HG03097 (cell line): ENCODE data around the gene NMT2.

Experiments used
- ATAC-seq: cut with Tn5 transposase; IDR thresholded peaks from one replicate; pipeline ENCODE4 v1.9.1; 2021; ENCODE audit not compliant: unreplicated experiment, low FRiP score

NMT2 gene

DNA sequence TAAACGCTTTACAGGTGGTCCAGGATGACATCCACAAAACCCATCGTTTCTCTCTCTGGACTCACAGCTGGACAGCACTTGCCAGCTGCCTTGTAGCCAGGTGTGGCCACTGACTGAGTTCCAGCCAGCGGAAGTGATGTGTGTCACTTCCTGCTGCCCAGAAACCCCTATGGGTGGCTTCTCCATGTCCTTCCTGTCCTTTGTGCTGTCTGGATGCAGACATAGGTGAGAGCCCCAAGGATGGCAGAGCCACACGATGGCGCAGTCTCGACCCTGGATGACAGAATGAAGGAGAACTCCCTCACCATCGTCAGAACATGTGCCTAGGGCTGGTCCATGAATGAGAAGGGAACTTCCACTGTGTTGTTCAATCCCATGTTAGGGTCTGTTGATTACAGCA, 22.1 kb downstream of the NMT2 start:
- ATAC-seq = no peak

DNA sequence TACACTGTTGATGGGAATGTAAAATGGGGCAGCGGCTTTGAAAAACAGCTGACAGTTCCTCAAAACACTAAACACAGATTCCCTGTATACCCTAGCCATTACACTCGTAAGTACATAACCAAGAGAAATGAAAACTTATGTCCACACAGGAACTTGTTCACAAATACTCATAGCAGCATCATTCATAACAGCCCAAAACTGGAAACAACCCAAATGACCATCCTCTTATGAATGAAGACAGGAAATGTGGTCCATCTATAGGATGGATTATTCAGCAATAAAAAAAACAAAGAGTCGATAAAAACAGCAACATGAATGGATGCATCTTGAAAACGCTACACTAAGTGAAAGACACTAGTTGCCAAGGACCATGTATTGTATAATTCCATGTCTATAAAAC, 23.7 kb downstream of the NMT2 start:
- ATAC-seq = no peak

- ATAC-seq = peak; percentile 72
Observed at GRCh38 chr10:15141136-15142054, 27.1 kb downstream of the NMT2 start.

GRCh38 chr10:15140698-15141097, 27.8 kb downstream of the NMT2 start:
- ATAC-seq = no peak

DNA sequence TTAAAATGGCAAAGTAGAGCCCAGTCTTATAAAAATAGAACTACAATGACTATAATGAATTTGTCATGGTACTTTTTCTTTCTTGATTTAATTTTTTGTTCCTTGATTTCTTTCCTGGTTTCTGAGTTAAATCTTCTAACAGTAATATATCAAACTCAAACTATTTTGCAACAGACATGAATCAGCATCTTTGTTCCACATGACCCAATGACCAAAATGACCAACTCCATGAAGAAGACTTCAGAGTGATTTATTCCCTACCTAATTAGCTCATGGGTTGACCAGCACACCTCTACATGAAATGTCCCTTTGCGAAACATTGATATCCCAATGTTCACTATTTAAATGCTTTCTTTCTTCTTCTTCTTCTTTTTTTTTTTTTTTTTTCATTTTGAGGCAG, 30.9 kb downstream of the NMT2 start:
- no peak for ATAC-seq

DNA sequence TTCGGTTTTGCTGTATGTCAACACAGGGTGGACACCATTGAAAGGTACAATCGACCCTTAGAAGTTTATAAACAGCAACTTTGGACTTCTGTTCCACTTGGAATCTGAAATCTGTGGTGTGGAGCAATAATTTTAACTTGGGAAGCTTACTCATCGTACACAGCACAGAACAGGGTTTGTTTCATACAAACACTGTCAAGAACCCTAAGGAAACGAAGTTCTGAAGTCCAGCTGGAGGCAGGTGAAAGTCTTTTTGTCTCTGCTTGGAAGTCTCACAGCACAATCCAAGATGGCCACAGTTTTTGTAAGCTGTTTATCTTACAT, 31.5 kb downstream of the NMT2 start:
- ATAC-seq = no peak

- no peak for ATAC-seq
Observed at GRCh38 chr10:15136129-15137035, 32.1 kb downstream of the NMT2 start.

DNA sequence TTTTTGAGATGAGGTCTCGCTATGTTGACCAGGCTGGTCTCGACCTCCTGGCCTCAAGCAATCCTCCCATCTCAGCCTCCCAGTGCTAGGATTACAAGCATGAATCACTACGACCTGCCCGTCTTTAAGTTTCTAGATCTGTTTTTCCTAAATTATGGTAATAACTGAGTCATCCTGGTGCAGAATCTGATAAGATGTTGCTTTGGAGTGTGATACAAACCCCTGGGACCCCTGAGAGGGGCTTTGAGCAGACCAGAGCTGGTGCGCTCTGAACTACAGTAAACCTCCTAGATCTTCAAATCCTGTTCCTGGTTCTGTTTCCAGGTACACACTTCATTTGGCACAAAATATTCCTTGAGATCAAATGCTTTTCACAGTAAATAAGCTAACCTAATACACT, 37.2 kb downstream of the NMT2 start:
- ATAC-seq = no peak

DNA sequence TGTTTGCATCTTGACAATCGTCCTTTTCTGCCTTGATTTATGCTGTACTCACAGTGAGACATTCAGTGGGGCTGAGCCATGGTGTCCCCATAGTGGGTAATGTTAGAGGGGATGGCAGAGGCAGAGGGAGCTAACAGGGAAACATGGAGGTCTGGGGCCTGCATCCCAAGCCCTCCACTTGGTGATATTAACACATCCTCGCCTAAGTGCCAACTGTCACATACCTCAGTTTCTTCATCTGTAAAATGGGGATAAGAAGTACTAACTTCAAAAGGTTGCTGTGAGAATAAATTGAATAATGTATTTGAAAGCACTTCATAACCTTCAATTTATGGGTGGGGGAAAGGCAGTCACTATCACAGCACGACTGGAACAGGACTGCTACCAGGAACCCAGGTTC, 43.6 kb downstream of the NMT2 start:
- ATAC-seq = no peak

DNA sequence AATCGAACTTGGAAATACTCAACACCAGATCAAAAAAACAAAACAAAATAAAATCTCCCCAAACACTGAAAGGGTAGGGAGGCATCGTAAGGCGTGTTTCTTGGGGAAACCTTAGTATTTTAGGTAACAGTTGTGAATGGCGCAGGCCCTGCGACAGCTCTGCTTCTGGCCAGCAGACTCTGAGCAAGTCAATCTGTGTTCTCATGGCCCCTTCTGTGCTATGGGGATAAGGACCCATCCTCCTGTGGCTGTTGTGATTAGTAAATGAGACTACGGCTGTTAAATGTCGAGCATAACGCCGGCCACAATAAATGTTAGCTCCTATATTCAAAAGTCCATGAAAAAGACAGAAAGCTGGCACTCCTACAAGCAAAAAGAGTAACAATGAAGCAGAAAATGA, 44.3 kb downstream of the NMT2 start:
- ATAC-seq = no peak

DNA sequence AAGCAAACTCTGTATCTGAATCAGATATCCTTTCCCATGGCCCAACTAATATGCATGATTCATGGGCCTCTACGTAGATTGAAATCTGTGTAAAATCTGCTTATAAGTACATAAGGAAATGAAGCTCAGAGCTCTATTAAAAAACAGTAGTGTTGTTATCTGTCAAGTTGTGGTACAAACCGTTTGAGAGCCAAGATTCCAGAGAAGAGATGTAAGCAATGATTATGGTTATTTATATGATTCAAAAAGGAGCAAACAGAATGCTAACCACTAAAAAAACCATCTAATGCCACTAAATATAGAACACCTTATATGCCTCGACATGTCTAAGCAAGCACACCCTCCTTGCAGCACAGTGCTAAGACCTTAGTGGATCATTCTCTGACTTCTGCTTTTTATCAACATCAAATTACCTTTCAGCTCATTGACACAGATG, 44.7 kb downstream of the NMT2 start:
- no peak for ATAC-seq

DNA sequence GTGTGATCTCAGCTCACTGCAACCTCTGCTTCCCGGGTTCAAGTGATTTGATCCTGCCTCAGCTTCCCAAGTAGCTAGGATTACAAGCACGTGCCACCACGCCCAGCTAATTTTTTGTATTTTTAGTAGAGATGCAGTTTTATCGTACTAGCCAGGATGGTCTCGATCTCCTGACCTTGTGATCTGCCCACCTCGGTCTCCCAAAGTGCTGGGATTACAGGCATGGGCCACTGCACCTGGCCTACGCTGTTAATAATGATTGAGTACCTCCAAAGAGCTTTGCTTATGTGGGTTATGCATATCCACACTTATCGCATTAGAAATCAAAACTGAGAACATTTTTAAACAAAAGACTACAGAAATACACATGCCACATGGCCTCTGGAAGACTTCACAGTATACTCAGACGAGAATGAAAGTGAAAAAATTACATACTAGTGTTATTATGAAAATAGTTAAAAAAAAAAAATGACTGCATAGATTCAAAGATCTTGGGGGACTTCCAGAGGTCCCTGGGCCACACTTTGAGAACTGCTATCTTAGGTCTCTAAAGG, 45.9 kb downstream of the NMT2 start:
- peak; percentile 88 for ATAC-seq

GRCh38 chr10:15121707-15122106, 46.8 kb downstream of the NMT2 start:
- no peak for ATAC-seq

GRCh38 chr10:15120523-15120922, 48.0 kb downstream of the NMT2 start:
- no peak for ATAC-seq

DNA sequence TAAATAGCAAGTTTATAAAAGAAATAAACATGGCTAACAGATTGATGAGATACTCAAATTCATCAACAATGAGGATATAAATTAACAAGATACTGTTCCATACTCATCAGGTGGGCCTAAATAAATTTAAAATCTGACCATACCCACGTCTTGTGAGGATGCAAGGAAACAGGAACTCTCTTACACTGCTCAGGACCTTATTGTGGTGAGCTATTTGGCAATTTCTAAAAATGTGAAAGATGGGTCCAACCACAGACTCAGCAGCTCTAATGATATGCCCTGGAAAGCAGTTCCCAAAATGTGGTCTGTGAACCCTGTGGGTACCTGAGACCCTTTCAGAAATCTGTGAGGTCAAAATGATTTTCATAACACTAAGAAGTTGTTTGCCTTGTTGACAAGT, 49.9 kb downstream of the NMT2 start:
- ATAC-seq = no peak

DNA sequence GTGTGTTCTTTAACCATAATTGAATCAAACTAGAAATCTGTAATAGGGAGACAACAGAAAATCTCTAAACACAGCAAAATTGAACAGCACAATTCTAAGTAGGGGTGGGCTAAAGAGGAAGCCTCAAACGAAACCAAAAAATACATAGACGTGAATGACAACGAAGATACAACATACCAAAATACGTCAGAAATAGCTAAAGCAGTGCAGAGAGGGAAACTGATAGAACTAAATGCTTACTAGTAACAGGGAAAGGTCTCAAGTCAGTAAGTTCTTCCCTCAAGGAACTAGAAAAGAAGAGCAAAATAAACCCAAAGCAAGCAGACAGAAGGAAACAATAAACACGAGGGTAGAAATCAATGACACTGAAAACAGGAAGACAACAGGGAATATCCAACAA, 52.3 kb downstream of the NMT2 start:
- no peak for ATAC-seq

DNA sequence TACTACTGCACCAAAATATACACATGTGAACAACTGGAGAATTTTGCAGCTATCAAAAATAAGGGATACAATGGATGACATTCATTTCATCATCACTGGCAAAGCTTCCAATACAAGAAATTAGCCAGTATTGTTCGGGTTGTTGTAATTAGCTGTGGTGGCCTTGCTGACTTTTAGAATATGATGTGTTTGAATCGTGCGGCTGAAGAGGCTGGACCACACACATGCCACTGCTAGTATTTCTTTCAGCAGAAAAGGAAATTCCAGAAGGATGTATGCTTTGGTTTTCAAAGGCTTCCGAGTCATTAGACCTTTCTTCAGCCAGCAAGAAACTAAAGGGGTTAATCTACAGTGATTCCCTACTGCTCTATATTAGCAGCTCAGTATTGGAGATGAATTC, 54.7 kb downstream of the NMT2 start:
- no peak for ATAC-seq

GRCh38 chr10:15112657-15113056, 55.8 kb downstream of the NMT2 start:
- ATAC-seq = no peak

DNA sequence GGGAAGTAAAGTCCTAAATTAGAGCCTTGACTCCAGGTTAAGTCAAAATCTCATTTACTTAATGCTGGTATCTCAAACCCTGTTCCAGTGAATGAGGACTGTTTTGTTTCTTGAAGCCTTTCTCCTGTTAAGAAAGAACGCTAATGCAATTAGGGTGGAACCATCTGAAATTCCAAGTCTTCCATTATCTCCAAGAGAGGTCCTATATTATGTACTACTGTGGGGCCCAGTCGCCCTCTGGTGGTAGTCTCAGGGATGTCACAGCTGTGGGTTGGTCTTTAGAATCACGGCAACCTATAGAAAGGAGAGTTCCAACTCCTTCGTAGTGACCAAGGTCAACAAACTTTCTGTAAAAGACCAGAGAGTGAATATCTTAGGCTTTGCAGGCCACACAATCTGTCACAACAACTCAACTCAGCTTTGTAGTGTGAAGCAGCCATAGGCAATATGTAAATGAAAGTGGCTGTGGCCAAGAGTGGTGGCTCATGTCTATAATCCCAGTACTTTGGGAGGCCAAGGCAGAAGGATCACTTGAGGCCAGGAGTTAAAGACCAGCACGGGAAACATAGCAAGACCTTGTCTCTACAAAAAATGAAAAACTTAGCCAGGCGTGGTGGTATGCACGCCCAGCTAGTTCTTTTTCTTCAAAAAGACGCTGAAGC, 62.0 kb downstream of the NMT2 start:
- ATAC-seq = peak; percentile 56

DNA sequence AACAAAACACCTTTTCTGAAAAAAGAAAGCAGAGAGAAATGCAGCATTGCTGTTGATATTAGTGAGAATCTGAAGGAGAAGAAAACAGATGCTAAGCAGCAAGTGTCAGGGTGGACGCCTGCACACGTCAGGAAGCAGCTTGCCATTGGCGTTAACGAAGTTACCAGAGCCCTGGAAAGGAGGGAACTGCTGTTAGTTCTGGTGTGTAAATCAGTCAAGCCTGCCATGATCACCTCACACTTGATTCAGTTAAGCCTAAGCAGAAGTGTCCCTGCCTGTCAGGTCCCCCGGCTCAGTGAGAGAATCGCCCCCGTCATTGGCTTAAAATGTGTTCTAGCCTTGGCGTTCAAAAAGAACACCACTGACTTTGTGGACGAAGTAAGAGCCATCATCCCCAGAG, 65.0 kb downstream of the NMT2 start:
- ATAC-seq = no peak

DNA sequence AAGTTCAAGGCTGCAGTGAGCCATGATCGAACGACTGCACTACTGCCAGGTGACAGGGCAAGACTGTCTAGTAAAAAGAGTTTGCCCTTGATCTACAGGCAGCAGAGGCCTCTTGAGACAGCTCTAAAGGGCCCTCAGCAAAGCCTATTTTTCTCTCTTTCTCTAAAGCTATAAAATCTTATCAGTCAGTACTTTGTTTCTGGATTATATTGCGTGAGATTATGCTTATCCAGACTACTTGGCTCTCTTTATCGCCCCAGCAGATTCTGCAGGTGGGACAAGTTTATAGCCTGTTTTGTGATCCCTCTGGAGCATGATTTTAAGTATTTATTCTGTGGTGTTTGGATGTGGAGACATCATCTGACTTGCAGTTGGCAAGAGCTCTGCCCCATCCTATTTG, 68.6 kb downstream of the NMT2 start:
- ATAC-seq = no peak
